22Rv1 (cell line): ENCODE data around the gene OPRM1.

Experiments
- ZFX ChIP-seq: fragments of 450-650 bp; IDR thresholded peaks from 2 replicates; pipeline ENCODE4 v1.6.1; 2017; ENCODE audit warnings: antibody characterized with exemption, borderline replicate concordance
- TF ChIP-seq, protein P1 (sequence below): fragments of 450-650 bp; IDR thresholded peaks from 2 replicates; pipeline ENCODE4 v1.5.1; 2017; ENCODE audit warnings: mild to moderate bottlenecking

DNA sequence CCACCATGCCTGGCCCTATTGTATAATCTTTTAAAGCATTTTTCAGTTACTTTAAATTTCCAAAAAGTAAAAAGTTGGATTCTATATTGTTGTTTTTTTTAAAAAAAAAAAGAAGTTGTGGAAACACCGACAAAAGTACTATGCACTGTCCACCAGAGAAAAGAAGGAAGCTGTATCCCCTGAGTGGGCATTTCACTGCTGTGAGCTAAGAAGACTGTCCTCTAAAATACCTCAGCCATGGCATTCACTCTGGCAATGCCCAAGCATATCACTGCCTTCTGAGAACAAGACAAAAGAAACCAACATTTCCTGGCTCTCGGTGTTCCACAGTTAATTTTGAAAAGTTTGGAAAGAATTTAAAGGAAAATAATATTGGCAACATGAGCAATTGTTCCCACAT is 199.8 kb downstream of the OPRM1 start:
- TF ChIP-seq, protein P1, sequence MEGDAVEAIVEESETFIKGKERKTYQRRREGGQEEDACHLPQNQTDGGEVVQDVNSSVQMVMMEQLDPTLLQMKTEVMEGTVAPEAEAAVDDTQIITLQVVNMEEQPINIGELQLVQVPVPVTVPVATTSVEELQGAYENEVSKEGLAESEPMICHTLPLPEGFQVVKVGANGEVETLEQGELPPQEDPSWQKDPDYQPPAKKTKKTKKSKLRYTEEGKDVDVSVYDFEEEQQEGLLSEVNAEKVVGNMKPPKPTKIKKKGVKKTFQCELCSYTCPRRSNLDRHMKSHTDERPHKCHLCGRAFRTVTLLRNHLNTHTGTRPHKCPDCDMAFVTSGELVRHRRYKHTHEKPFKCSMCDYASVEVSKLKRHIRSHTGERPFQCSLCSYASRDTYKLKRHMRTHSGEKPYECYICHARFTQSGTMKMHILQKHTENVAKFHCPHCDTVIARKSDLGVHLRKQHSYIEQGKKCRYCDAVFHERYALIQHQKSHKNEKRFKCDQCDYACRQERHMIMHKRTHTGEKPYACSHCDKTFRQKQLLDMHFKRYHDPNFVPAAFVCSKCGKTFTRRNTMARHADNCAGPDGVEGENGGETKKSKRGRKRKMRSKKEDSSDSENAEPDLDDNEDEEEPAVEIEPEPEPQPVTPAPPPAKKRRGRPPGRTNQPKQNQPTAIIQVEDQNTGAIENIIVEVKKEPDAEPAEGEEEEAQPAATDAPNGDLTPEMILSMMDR = no peak
- no peak for TF ChIP-seq ZFX
